Measurements from ENCODE around the gene PPP2R2B. TPM values are rescaled to one million over a fixed set of nuclear protein-coding genes. Genes with fewer than 3 reads are reported as not detected.

The PPP2R2B gene
- total and polyA plus RNA-seq, 2 of the 4 experiments (the other 2 are of a cell fraction), result not detected

GRCh38 chr5:146767534-146767933 is 111.0 kb downstream of the PPP2R2B start:
- no peak for TF ChIP-seq CEBPB (IDR thresholded peaks at IDR 0.05; ENCODE audit: low read depth, low read length)
- TF ChIP-seq MXI1 (IDR thresholded peaks at IDR 0.05; ENCODE audit: borderline replicate concordance, low read depth, low read length), result no peak
- TF ChIP-seq RCOR1 (IDR thresholded peaks at IDR 0.05; ENCODE audit: insufficient replicate concordance, low read length), result no peak
- TF ChIP-seq RFX5 (IDR thresholded peaks at IDR 0.05; ENCODE audit: low read depth, low read length), result no peak
- TF ChIP-seq FOS (IDR thresholded peaks at IDR 0.05; ENCODE audit: low read depth, low read length), result no peak
- no peak for TF ChIP-seq POLR2A (IDR thresholded peaks at IDR 0.05; ENCODE audit: low read depth, low read length)
- TF ChIP-seq MAZ (IDR thresholded peaks at IDR 0.05; ENCODE audit: borderline replicate concordance, low read depth, low read length), result no peak
- TF ChIP-seq RAD21 (IDR thresholded peaks at IDR 0.05; ENCODE audit: low read length), result no peak
- no peak for TF ChIP-seq BHLHE40 (IDR thresholded peaks at IDR 0.05; ENCODE audit: low read depth, low read length)
- no peak for TF ChIP-seq NFE2L2 (IDR thresholded peaks at IDR 0.05; ENCODE audit: low read depth, low read length)
- TF ChIP-seq CTCF (conservative IDR thresholded peaks at IDR 0.05; ENCODE audit: low read depth, low read length), result no peak
- TF ChIP-seq SMC3 (IDR thresholded peaks at IDR 0.05; ENCODE audit: low read depth, low read length), result no peak
- TF ChIP-seq USF2 (IDR thresholded peaks at IDR 0.05; ENCODE audit: low read depth, low read length), result no peak
- TF ChIP-seq MAFK (IDR thresholded peaks at IDR 0.05; ENCODE audit: low read depth, low read length), result no peak
- TF ChIP-seq ELK1 (IDR thresholded peaks at IDR 0.05; ENCODE audit: borderline replicate concordance, low read depth, low read length), result no peak
- TF ChIP-seq CHD1 (IDR thresholded peaks at IDR 0.05; ENCODE audit: low read depth, low read length), result no peak
- CTCF ChIA-PET, result no interaction called here
- no peaks in the 10 kb centered on the region for H3K27me3 ChIP-seq (ENCODE audit: control insufficient read depth, insufficient read depth, low read length)

More at GRCh38 chr5:146767534-146767933, 111.0 kb downstream of the PPP2R2B start:
- Histone ChIP-seq H2BK5ac (ENCODE audit: low read depth, low read length, poor library complexity, severe bottlenecking) (no peak overlapping the region), H3K27ac (ENCODE audit: insufficient read depth, low read length) (no peak overlapping the region), H4K20me1 (ENCODE audit: insufficient read depth, low read length) (no peaks in the 10 kb centered on the region), H2AK9ac (replicated peaks; ENCODE audit: low read depth, low read length, poor library complexity) (no peak overlapping the region), H3K56ac (ENCODE audit: extremely low read depth, insufficient read depth, low read length) (no peak overlapping the region), H3K18ac (ENCODE audit: low read depth, low read length) (no peak overlapping the region), H3K36me3 (ENCODE audit: control insufficient read depth, insufficient read depth, low read length) (no peaks in the 10 kb centered on the region), H4K8ac (ENCODE audit: low read depth in 2 of 2, low read length in 2 of 2) (no peak overlapping the region), H2BK20ac (ENCODE audit: low read depth, low read length) (no peak overlapping the region), H2AK5ac (ENCODE audit: low read depth, low read length) (no peak overlapping the region), H2BK120ac (ENCODE audit: low read depth, low read length) (no peak overlapping the region), H3K9me3 (ENCODE audit: control insufficient read depth, insufficient read depth, low read length) (no peaks in the 10 kb centered on the region), H3K4me1 (ENCODE audit: control insufficient read depth, insufficient read depth, low read length) (no peaks in the 10 kb centered on the region), H3K9me1 (ENCODE audit: insufficient read depth, low read length) (no peaks in the 10 kb centered on the region), H4K5ac (ENCODE audit: low read depth, low read length) (no peak overlapping the region), H3K4me2 (ENCODE audit: low read depth, low read length) (no peak overlapping the region), H2BK15ac (ENCODE audit: low read depth, low read length) (no peak overlapping the region), H3K23ac (ENCODE audit: low read depth, low read length) (no peak overlapping the region), H3K14ac (replicated peaks; ENCODE audit: low read depth, low read length) (no peak overlapping the region), H3K9ac (ENCODE audit: low read depth, low read length) (no peak overlapping the region), H3K4ac (ENCODE audit: low read depth, low read length) (no peak overlapping the region), H4K91ac (ENCODE audit: insufficient read depth, low read depth, low read length) (no peak overlapping the region), H3K4me3 (ENCODE audit: insufficient read depth, low read depth, low read length) (no peak overlapping the region), H3K79me1 (ENCODE audit: low read depth in 1 of 2, low read length in 2 of 2) (no peaks in the 10 kb centered on the region), H2AFZ (replicated peaks; ENCODE audit: low read length, poor library complexity) (no peak overlapping the region)
- WGBS, 2 experiments (ENCODE audit: extremely low coverage in 2 of 2, insufficient read length in 1 of 2), result 29% methylated on average over 1 of the region's 3 CpGs; no CpG with 5 or more reads in 1 of the 2 experiments
- POLR2A ChIA-PET (ENCODE audit: unreplicated experiment), result no interaction called here
- ATAC-seq (ENCODE audit: low read depth) (no peak), DNase-seq (no peak)
- dilution Hi-C loops (cut with HindIII; ENCODE audit: low sequenced_read_pairs, unreplicated experiment) (no loop called here), intact Hi-C loops (cut with micrococcal nuclease) (no loop called here), in situ Hi-C loops (cut with MboI; ENCODE audit: low sequenced_read_pairs) (no loop called here)
- no TSS peak for BruUV-seq (replicated peaks)
